T-helper 1 cell treated with Interleukin-12 subunit alpha and Interleukin-12 subunit beta and Interleukin-4 antibody, amounts not matched to agents 30 ng/mL and 1 ng/mL, for 36 hours (primary cell): ENCODE results near the gene STING1. TPM values are rescaled to one million over a fixed set of nuclear protein-coding genes. Genes with fewer than 3 reads are reported as not detected.
"Not testable (repeated sequence)": the region's sequence is repeated elsewhere in the genome, so short reads cannot be mapped to it uniquely, and the experiment has no call there.

Experiments used
- intact Hi-C: fragments of 100-400 bp; cut with micrococcal nuclease; formaldehyde crosslinking; loops from one replicate; pipeline ENCODE4 v1.15.1; 2024
- total RNA-seq: library from RNA; stranded (reverse); gene quantifications from 2 replicates; pipeline ENCODE4 v1.2.3, GENCODE V29; 2022

STING1 gene
- total RNA-seq: 269 and 271 TPM in 2 replicates

- intact Hi-C loops: loop anchor here (1.0 kb wide), 7 partner anchors 8 to 140 kb away; partner anchors contain the start of genes DNAJC18 and UBE2D2
Measured at GRCh38 chr5:139482050-139482889, at the start of gene STING1. Gene STING1 (minus strand): TSS chr5:139482758. CDS start chr5:139481704, 1,054 bp downstream.

GRCh38 chr5:139531772-139532169 is 49.2 kb upstream of the STING1 start:
- intact Hi-C loops: no loop called here

DNA sequence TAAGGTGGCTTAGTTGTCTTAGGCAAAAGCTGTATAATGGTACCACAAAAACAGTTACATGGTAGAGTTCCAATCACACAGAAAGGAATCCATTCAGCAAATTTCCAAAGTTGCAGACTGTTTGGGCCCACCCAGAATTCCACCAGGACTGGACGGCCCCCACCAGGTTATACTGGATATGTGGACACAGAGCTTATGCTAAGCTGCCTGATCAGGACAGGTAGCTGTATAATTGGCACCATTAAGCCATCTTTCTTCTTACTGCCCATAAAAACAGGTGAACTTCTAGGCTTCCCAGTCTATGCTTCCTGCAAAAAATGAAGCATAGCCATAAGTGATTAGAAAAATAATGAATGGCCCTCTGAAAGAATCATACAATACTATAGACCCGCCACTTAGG is 47.5 kb upstream of the STING1 start:
- intact Hi-C loops: not testable (repeated sequence)

DNA sequence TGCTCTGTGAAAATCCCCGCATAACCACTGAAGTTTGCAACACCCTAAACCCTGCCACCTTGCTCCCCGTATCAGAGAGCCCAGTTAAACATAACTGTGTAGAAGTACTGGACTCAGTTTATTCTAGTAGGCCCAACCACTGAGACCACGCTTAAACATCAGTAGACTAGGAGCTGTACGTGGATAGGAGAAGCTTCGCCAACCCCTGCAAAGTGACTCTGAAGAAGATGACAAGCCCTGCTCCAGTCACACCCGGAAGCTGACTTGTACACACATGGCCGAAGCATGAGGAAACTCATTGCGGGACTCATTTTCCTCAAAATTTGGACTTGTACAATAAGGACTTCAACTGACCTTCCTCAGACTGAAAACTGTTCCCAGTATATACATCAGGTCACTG is 46.1 kb upstream of the STING1 start:
- intact Hi-C loops: not testable (repeated sequence)

DNA sequence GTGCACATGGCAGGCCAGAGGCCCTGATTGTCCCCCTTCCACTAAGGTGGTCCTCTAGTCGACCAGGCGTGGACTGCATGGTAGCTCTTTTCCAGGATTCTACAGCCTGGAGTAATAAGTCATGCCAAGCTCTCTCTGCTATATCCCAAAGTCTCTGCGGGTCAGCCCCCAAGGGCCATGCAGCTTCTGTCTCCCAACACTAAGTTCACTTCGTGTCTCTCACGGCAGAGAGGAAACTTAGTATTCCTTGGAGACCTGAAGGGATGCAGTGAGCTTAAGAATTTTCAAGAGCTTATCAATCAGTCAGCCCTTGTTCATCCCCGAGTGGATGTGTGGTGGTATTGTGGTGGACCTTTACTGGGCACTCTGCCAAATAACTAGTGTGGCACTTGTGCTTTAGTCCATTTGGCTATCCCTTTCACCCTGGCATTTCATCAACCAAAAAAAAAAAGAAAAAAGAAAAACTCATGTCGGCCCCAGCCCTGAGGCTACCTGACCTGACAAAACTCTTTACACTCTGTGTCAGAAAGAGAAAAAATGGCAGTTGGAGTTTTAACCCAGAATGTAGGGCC is 45.4 kb upstream of the STING1 start:
- intact Hi-C loops: not testable (repeated sequence)

- intact Hi-C loops: not testable (repeated sequence)
Measured at GRCh38 chr5:139527090-139527470, 44.5 kb upstream of the STING1 start.

GRCh38 chr5:139526309-139527089 is 43.9 kb upstream of the STING1 start:
- intact Hi-C loops: not testable (repeated sequence)

DNA sequence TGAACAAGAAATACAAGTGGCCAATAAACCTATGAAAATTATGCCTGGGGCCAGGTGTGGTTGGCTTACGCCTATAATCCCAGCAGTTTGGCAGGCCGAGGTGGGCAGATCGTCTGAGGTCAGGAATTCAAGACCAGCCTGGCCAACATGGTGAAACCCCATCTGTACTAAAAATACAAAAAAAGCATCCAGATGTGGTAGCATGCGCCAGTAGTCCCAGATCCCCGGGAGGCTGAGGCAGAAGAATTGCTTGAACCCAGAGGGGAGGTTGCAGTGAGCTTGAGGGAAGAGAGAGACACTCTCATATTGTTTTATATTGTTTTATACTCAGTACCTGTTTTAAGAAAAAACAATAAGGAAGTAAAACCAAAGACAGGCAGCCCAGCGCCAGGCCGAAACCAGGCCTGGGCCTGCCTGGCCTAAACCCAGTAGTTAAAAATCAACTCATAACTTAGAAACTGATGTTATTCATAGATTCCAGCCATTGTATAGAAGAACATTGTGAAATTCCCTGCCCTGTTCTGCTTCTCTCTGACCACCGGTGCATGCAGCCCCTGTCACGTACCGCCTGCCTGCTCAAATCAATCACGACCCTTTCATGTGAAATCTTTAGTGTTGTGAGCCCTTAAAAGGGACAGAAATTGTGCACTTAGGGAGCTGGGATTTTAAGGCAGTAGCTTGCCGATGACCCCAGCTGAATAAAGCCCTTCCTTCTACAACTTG is 43.2 kb upstream of the STING1 start:
- intact Hi-C loops: not testable (repeated sequence)

DNA sequence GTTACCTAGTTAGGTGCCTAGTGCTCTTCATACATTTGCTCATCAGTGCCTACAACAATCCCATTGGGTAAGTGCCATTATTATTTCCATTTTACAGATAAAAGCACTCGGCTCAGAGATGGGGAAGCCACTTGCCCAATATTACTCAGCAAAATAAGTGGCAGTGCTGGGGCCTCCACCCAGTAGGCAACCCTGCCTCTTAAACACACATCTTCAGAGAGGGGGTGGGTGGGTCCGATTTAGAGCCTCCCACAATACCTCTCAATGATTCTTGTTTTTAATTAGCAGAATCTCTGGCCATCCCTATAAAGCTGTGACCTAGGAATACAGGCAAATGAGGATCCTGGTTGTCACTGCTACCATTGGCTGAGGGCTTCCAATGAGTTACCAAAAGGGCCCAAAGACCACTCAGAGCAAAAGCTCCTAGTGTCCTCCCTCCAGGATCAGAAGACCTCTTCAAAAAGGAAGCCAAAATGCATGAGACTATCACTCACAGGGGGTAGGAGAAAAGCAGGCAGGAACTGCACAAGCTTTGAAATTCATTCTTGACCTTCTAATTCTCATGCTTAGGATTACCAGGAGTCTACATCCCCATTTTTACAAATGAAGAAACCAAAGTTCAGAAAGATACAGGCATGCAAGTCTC is 42.5 kb upstream of the STING1 start:
- intact Hi-C loops: no loop called here

GRCh38 chr5:139524446-139524845 is 41.9 kb upstream of the STING1 start:
- intact Hi-C loops: no loop called here

GRCh38 chr5:139523635-139524445 is 41.3 kb upstream of the STING1 start:
- intact Hi-C loops: no loop called here

DNA sequence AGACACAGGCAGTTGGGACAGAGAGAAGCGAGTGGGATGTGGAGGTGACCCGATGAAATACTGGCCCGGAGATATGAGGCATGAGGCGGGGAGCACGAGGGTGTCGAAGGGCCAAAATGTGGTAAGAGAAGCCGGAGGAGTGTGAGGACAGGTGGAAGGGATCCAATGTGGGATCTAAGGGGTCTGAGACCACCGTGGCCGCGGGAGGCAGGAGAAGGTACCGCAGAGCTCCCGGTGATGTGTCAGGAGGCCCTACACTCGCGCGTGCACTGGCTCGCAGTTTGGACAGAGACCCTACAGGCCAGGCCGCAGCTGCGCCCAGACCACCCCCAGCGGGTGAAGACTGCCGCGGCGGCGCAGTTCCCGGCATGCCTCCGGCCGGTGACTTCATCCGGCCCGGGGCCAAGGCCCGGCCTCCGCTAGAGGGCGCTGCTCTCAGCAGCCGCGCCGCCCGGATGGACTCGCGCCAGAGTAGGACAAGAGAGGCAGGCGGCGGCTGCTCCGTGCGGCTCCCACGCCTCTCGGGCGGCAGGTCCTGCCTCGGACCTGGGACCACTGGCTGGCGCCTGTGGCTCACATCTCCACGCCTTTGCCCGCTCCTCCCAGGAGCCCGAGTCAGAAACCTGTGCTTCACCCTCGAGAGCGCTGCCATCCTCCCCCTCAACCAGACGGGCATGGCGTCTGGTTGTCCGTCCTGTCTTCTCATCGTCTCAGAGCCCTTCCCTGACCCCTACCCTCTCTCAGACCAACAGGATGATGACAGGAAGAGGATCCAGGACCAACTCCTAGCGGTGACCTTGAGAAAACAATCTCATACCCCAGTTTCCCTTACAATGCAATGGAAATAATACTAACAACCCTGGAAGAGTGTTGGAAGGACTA is 35.4 kb upstream of the STING1 start:
- intact Hi-C loops: loop anchor here (1.0 to 5.0 kb wide), 10 partner anchors 43 to 941 kb away; partner anchors contain the start of genes DNAJC18, HSPA9, MATR3 and SPATA24

GRCh38 chr5:139514486-139514856 is 31.9 kb upstream of the STING1 start:
- intact Hi-C loops: loop anchor here (5.0 kb wide), 1 partner anchor 42 kb away; the partner anchor contains the start of gene SMIM33

DNA sequence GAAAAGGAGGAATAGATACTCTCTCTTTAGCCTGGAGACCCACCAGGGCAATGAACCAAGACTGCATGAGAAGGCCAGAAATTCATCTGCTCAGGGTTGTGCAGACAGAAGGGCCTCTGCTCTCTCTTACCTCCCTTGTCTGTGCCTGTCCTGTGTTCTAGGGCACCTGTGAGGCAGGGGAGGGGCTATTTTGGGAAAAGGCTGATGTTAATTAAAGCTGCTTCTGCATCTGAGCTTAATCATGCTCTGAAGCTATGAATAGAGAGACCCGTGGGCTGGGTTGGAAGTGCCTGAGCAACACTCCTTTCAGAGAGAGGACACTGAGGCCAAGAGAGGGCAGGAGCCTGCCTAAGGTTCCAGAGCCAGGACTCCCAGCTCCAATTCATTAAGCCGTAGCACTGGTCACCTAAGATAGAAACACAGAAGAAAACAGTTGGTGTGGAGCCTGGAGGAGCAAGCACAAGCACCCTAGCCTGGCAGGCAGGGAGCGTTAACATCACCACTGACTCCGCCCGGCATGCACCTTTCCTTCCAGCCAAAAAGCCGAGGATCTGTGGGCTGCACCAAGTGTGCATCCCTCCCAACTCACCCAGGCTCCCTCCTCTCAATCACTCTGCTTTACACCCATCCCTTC is 31.4 kb upstream of the STING1 start:
- intact Hi-C loops: loop anchor here (1.0 to 5.0 kb wide), 8 partner anchors 32 to 171 kb away; partner anchors contain the start of genes DNAJC18, SMIM33, SPATA24 and STING1

DNA sequence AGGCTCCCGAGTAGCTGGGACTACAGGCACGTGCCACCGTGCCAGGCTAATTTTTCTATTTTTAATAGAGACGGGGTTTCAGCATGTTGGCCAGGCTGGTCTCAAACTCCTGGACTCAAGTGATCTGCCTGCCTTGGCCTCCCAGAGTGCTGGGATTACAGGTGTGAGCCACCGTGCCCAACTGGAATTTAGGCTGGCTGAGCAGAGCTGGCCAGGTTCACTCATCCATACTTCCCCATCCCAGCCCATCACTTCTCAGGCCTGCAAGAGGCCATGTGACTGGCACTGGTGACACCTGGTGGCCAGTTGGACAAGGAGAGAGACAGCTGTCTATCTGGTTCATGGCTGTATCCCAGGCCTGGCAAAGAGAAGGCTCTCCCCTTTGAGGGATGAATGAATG is 30.9 kb upstream of the STING1 start:
- intact Hi-C loops: loop anchor here (1.0 to 5.0 kb wide), 8 partner anchors 31 to 171 kb away; partner anchors contain the start of genes DNAJC18, SMIM33, SPATA24 and STING1

GRCh38 chr5:139512786-139513390 is 30.3 kb upstream of the STING1 start:
- intact Hi-C loops: loop anchor here (1.0 to 5.0 kb wide), 8 partner anchors 31 to 170 kb away; partner anchors contain the start of genes DNAJC18, SMIM33, SPATA24 and STING1

DNA sequence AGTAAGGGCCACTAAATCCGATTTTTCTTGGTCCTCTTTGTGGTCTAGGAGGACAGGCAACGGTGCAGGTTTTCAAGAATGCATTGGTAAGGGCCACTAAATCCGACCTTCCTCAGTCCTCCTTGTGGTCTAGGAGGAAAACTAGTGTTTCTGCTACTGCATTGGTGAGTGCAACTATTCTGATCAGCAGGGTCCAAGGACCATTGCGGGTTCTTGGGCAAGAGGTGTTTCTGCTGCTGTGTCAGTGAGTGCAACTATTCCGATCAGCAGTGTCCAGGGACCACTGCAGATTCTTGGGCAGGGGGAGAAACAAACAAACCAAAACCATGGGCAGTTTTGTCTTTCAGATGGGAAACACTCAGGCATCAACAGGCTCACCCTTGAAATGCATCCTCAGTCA is 22.2 kb upstream of the STING1 start:
- intact Hi-C loops: not testable (repeated sequence)
